ENCODE results near the gene TWIST1.

GRCh38 chr7:19091550-19092200 is 25.8 kb downstream of the TWIST1 start:
- TF ChIP-seq CTCF (IDR thresholded peaks at IDR 0.05; ENCODE audit: insufficient read depth, low read length, poor library complexity, severe bottlenecking) (no peak), EZH2phosphoT487 (conservative IDR thresholded peaks at IDR 0.05; ENCODE audit: low read length) (no peak)
